DMS53 treated with DMSO at 0.1 percent for 48 hours (cell line): ENCODE data around the gene RALB.
"Not testable (repeated sequence)": the region's sequence is repeated elsewhere in the genome, so short reads cannot be mapped to it uniquely, and the experiment has no call there.

ENCODE experiments used
- DNase-seq: peaks from one replicate; lab custom pipeline; 2025; ENCODE audit not compliant: unreplicated experiment; lab: John Stamatoyannopoulos, UW

RALB gene

DNA sequence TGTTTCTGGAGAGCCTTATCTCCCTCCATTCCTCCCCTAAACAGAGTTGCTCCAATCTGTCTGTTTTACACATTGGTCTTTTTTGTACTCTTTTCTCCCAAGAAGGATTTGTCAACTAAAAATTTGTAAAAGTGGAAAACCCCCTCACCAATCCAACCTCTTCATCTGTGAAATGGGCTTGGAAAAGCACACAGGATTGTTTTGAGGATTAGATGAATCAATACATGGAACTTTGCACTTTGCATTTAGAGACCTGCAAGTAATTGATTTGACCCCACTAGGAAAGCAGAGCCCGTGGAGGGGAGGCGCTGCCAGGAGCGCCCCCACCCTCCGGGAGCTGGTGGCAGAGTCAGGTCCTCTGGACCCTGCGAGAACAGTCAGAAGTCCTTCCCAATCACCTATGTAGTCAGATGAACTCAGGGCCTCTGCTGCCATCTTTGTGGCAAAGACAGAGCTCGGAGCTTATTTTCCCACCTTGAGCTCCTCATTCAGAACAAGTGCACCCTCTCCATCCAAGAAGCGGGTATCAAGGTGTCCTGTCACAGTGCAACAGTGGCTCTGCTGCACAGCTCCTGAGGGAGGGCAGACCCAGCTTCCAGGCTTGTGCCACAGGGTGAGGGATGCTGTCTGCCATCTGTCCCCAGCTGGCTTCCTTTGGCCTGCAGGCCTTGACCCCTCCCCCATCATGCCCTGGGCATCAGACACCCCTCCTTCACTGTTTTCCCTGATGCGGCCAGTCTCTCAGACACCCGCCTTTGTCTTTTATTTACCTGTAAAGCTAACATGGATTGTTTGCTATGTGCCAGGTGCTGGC, 27.7 kb upstream of the RALB start:
- DNase-seq, result peak; percentile 90

DNA sequence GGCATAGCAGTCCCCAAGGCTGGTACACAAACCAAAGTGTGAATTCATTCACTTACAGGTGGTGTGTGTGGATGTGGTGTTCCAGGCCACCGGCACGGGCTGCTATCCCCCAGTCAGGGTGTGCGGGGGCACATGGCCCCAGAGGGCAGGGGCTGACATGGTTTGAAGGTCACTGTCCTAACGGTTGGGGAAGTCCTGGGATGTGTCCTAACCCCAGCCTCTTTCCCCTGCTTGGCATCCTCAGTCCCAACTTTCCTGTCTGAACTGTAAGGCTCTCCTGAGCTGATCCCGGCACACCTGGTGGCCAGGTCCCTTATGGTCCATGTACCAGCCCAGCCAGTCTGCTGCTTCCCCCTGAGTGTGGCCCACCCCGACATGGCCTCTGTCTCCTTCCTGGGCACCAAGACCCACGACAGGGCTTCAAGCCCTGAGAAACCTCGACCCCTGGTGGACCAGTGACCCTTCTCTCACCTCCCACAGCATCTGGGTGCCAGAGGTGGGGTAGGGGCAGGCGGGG, 27.0 kb upstream of the RALB start:
- peak; percentile 57 for DNase-seq

DNA sequence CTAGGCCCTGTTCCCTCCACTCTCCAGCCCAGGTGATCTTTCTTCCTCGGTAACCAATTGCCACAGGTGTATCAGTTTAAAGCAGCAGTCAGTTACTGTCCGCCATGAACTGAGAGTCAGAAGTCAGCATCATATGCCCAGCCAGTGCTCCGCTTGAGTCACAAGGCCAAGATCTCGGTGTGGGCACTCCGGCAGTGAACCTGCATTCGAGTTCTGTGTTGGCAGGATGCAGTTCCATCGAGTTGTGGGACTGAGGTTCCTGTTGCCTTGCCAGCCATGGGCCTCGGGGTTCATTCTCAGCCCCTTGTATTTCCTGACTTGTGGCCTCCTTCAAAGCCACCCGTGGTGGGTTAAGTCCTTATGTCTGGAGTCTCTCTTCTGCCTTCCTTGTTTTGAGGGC, 26.3 kb upstream of the RALB start:
- no peak for DNase-seq

DNA sequence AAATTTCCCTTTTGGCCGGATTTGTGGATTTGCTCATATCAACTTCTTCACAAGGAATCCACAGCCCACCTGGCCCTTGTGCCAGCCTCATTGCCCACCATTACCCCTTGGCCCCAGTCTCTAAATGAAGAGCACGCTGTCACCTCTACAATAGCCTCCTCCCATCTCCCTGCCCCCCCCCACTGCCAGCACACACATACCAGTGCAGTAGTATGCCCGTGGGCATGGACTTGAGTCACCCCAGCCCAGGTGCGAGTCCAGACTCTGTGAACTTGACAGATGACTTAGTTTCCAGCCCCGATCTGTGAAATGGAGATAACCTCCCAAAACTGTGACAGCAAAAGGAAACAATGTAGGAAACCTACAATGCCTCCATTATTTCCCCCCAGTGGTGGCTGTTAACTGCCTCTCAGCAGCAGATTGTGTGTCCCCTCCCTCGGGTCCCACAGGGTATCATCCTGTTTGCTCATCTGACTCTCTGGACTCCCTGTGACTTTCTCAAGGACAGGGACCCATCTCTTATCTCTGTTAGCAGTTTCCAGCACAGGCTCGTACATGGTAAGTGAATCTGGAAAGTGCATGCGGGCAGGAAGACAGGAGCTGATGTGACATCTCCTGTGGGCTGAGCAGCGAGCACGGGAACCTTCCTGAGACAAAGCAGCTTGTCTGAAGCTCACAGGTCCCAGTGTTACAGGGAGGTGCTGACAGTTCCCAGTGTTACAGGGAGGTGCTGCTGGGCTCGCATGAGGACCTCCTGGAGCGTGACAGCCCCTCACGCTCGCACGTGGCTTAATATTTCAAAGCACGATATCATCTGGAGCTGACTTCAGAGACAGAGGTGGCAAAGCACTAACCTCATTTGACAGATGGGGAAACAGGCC, 25.3 kb upstream of the RALB start:
- no peak for DNase-seq

DNA sequence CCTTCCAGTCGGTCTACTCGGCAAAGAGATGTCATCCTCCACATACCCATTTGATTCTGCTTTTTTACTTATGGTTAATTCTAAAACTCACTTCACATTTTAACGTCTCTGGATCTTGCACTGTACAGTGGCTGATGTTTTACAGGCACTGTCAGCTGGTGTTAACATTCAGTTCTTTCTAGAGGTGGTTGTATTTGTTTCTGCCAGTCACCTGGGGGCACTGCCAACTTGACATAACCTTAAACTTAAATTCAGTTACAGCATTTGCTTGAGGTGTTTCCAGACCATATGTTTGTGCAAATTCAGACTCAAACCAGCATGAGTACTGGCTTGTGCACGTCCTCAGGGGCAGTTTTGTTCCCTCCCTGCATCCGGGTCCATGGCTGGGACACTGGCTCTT, 24.1 kb upstream of the RALB start:
- DNase-seq, result no peak

DNA sequence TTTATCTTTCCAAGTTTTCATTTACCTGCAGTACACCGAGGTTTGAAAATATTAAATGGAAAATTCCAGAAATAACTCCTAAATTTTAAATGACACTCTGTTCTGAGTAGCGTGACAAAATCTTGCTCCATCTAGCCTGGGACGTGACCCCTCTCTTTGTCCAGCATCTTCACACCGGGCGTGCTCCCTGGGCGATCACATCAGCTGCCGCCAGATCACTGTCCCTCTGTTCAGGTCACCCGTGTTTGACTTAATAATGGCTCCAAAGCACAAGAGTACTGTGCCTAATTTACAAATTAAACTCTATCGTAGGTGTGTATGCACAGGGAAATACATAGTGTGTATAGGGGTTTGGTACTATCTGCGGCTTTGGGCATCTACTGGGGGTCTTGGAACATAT, 23.3 kb upstream of the RALB start:
- no peak for DNase-seq

DNA sequence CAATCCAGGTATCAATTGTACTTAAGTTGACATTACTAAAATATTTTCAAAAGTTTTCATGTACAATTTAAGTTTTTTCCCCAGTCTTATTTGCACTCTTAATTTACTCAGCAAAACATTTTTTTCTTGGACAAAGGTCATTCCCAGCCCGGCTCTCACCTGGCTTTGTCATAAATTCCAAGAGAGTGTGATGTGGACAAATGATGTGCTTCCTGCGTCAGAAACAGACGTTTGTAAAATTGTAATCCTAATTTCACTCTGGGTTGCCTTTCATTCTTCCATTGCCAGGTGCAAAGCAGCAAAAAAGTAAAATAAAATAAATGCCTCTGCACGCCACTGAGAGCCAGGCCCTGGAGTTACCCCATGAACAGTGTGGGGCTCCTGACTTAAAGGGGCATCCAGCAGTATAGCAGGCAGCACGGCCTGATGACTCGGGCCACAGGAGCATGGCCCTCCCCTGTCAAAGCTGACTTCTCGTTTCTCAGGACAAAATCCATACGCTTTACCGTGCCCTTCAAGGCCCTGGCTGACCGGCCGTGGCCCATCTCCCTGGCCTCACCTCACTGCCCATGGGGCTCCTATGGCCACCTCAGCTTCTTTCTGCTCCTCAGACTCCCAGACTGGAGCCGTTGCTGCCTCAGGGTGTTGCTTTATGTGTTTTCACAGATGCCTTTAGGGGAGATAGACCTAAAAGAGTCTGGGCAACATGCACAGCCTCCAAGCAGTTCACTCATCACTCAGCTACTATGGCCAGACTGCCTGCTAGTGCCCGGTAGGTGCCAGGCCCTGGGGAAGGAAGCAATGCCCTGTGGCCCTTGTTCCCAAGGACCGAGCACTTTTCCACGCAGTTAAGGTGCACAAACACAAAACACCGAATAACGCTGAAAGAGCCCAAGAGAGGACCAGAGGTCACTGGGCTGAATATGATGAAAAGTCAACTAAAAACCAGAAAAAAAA, 21.9 kb upstream of the RALB start:
- no peak for DNase-seq

DNA sequence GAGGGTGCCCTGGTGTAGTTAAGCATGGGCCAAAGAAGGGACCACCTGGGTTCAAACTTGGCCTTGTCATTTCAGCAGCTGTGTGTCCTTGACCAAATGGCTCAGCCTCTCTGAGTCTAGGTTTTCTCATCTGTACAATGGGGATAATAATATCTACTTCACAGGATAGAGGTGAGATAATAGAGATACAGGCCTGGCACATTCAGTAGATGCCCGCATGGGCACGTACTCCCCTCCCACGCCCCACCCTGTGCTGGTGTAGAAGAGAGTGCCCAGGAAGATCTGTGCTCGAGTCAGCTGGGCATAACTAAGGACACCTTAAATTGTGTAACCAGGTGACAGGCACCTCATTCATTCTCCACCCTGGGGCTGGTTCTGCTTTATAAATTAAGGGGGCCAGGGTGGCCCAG, 21.1 kb upstream of the RALB start:
- DNase-seq, result no peak

DNA sequence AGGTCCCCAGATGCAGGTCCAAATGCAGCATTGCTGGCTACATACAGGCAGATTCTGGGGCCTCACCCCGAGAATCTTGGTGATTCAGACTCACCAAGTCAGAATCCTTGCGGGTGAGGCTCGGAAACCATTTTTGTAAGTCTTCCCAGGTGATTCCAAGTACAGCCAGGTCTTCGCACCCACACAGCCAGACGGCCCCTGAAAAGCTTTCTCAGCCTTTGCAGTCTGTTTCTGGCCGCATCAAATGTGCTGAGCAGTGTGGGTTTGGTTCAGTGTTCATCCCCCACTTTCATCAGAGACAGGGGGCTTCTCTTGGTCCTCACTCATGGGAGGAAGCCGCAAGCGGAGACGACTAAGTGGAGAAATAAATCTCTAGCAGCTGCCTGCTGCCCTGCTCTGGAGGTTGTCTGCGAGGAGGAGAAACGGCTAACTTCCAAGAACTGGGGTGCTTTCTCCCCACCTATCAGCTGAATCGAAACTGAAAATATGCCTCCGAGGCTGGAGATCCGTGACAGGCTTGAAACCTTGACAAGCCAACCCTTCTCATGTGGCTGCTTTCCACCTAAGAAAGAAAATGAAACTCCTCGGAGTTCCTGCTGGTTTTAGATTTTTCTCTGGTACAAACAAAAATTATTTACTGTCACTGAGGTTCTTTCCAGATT, 20.5 kb upstream of the RALB start:
- no peak for DNase-seq

DNA sequence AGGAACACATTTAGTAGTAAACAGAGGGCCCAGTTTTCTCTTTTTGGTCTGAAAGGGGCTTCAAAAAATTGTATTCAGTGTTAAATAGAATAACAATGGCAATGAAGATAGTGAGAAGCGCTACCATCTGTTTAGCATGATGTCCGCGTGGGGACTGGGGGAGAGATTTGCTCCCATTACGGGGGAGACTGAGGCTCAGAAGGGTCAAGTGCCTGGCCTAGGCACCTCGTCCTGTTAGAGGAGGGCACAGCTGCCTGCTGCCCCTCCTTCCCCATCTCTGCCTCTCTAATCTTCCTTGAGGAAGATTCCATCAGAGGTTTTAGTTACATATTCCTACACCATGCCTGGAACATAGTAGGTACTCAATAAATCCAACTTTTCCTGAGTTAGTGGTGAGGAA, 19.4 kb upstream of the RALB start:
- no peak for DNase-seq

DNA sequence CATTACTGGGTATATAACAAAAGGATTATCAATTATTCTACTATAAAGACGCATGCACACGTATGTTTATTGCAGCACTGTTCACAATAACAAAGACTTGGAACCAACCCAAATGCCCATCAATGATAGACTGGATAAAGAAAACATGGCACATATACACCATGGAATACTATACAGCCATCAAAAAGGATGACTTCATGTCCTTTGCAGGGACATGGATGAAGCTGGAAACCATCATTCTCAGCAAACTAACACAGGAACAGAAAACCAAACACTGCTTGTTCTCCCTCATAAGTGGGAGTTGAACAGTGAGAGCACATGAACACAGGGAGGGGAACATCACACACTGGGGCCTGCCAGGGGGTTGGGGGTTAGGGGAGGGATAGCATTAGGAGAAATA, 17.5 kb upstream of the RALB start:
- not testable (repeated sequence) for DNase-seq

DNA sequence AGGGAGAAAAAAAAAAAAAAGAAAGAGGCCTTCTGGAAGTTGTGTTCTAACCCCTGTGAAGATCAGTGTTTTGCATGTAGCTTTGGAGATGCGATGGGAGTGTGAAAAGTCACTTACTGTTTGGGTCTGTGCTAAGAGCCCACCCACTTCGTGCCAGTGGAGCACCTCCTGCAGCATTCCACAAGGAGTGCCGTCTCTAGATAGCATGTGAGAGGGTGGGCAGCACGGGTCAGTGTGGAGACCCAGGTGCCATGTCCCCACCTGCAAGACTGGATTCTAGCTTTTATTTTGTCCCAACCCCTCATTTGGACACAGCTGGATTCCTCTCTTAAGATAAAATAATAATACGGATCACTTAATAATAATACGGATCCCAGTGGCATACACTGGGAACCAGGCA, 17.0 kb upstream of the RALB start:
- no peak for DNase-seq

DNA sequence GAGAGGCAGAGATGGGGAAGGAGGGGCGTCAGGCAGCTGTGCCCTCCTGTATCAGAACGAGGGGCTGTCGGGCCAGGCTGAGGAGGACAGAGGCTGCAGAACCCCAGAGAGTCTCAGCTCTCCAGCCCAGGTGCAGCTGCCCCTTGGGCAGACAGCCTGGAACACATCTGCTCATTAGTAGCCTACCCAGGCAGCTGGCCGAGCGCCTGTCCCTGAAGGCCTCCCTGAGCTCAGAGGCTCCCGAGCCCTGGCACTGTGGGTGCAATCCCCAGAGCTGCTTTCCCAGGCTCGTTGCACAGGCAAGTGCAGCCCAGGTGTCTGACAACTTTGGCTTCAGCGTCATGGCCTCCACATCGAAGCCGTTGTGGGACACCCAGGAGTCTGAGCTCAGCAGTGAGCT, 16.3 kb upstream of the RALB start:
- DNase-seq, result no peak

DNA sequence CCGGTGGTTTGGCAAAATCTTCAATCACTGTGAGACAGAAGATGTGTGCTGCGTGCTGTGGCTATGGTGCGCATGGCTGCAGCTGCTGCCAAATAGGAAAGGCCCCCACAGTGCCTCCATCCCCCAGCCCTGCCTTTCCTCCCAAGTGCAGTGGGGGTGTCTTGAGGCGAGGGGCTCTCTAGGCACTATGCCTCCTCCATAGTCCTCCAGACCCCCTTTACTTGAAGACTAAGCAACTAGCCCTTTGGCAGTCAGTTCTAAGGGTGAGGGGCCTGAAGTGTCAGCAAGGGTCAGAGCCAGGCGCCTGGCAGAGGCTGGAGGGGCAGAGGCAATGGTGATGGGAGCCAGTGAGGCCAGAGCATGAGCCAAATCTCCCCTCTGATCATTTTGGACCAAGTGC, 15.9 kb upstream of the RALB start:
- no peak for DNase-seq

DNA sequence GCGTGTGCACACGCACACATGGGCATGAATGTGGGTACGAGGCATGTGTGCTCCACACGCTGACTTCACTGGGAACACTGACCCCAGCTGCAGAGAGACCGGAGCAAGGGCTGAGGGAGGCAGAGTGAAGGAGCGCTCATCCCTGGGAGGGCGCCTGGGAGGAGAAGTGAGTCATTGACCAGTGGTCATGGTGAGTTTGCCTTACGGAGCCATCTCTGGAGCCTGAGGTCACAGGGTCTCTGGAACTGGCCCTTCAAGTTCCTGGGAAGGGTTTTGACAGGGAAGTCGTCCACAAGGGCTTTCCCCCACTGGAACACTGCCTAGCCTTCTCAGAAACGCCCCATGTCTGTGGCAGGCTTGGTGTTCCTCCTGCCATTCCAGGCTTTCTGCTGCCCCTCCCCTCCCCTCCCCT, 15.2 kb upstream of the RALB start:
- no peak for DNase-seq

DNA sequence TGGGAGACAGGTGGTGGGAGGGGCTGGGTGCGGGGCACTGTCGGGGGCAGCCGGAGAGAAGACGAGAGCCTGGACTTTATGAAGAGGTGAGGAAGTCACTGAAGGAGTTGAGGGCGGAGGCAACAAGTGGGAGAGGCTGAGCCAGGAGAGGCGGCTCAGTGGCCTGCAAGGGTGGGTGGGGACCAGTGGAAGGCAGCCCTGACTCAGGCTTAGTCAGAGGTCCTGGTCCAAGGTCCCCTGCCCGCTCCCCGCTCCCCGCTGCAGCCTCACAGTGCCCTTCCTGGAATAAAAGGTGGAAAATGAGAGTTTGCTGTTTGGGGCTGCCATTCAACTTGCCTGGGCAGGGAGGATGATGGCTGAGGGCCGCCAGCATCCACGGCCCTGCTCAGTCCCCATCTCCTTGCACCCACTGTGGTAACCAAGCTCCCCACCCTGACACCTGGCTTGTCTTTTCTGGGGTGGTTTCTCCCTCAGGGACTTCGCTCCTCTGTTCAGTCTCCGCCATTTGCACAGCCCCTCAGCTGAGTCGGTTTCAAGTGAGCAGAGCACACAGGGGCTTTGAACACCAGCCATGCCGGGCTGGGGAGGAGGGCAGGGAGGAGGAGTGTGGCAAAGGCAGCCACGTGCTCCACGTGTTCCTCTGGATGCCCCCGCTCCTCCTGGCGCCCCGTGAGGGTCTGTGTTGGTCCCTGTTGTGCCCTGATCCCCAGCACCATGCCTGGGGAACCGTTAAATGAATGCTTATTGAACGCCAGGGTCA, 13.7 kb upstream of the RALB start:
- DNase-seq, result no peak

DNA sequence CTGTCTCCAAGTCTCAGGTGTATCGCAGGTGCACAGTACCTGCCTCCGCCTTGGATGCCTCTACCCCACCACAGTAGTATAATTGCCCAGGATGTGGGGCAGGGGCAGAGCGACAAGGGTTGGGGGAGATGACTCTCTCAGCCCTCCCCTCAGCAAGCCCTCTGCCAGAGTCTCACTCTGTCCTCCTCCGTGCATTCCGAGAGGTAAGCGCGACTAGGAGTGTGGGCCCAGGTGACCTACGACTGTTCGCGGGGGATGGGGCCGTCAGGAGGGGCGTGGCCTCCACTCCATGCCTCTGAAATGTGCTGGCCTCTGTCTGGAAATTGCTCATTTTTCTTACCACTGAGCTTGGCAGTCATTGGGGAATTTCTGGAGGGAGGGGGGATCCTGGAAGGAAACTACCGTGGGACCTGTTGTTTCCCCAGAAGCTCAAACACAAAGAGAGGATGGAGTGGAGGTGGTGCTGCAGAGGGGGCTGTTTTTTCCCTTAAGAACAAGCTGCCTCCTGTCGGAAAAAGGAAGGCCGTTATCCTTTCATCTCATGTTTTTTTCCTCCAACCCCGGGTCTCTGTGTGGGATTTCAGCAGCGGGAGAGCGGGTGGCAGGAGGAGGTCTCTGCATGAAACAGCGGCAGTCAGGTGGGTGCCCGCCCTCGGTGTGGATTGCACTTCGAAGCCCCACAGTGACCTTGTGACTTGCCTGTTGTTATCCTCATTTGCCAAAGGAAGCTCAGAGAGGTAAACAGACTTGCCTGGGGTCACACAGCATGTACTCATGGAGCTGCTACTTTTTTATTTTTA, 13.0 kb upstream of the RALB start:
- DNase-seq, result no peak

DNA sequence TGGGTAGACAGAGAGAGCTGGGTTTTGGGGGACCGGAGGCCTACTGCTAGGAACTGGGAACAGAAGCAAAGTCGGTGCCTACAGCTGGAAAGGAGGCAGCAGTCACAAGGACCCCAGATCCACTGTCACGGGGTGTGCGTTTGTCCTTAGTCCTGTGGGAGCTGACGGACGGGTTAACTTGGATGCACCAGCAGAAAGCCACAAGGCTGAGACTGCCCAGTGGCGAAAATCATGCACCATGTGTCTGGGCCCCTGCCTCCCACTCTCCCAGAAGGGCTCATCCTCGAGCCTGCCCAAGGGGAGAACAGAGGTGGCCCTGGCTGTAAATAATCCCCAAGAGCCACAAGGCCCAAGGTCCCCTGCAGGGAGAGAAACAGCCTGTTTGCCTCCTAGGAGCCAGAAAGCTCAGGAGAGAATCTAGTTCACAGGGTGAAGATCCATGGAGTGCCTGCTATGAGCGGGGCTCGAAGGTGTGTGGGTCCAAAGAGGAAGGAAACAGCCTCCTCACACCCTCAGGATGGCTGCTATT, 11.7 kb upstream of the RALB start:
- no peak for DNase-seq

DNA sequence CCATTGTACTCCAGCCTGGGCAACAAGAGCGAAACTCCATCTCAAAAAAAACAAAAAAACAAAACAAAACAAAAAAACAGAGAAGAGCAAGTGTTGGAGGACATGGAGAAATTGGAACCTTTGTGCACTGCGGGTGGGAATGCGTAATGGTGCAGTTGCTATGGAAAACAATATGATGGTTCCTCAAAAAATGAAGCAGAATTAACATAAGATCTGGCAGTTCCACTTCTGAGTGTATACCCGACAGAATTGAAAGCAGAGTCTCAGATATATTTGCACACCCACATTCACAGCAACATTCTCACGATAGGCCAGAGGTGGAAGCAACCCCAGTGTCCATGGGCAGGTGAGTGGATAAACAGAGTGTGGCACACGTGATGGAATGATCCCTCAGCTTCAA, 11.0 kb upstream of the RALB start:
- DNase-seq, result no peak
